Duodenal mucosa (tissue), 2 donors: ENCODE results near the gene NOTO.
"Not testable (repeated sequence)": the region's sequence is repeated elsewhere in the genome, so short reads cannot be mapped to it uniquely, and the experiment has no call there.

ENCODE experiments used
- H3K27ac ChIP-seq: one replicate; pipeline ENCODE4 v1.7.0; 2013; ENCODE audit warnings: low read depth, low read length
- H3K27me3 ChIP-seq, 2 donors: one replicate each; pipeline ENCODE4 v1.7.0; 2013; ENCODE audit warnings: low read length in 2 of 2, control low read depth in 1 of 2; ENCODE audit not compliant: insufficient read depth in 2 of 2, control insufficient read depth in 1 of 2
- H3K36me3 ChIP-seq, 2 donors: one replicate each; pipeline ENCODE4 v1.7.0; 2013; ENCODE audit warnings: low read length in 2 of 2, control low read depth in 1 of 2; ENCODE audit not compliant: insufficient read depth in 2 of 2, control insufficient read depth in 1 of 2
- H3K4me1 ChIP-seq, 2 donors: one replicate each; pipeline ENCODE4 v1.7.0; 2013; ENCODE audit warnings: low read length in 2 of 2, control low read depth in 1 of 2; ENCODE audit not compliant: insufficient read depth in 2 of 2, control insufficient read depth in 1 of 2
- H3K4me3 ChIP-seq, 2 donors: one replicate each; pipeline ENCODE4 v1.7.0; 2013; ENCODE audit warnings: low read length in 2 of 2, low read depth in 1 of 2
- H3K9ac ChIP-seq, 2 donors: one replicate each; pipeline ENCODE4 v1.7.0; 2013; ENCODE audit warnings: low read length in 2 of 2, low read depth in 1 of 2
- H3K9me3 ChIP-seq, 2 donors: one replicate each; pipeline ENCODE4 v1.7.0; 2013; ENCODE audit warnings: low read length in 2 of 2, control low read depth in 1 of 2; ENCODE audit not compliant: control insufficient read depth in 1 of 2

NOTO gene

GRCh38 chr2:73197579-73197978 lies 4.8 kb upstream of the NOTO start:
- Histone ChIP-seq H3K4me3 (no peak overlapping the region), H3K4me1 (peaks cover 0 to 5% of the 10 kb centered on the region in 2 donors), H3K9me3 (no peaks in the 10 kb centered on the region), H3K27ac (no peak overlapping the region), H3K9ac (no peak overlapping the region), H3K36me3 (no peaks in the 10 kb centered on the region), H3K27me3 (peaks cover 23 to 27% of the 10 kb centered on the region in 2 donors)

GRCh38 chr2:73200281-73200680 lies 2.1 kb upstream of the NOTO start:
- H3K27me3 ChIP-seq = peaks cover 40 to 44% of the 10 kb centered on the region in 2 donors
- H3K4me3 ChIP-seq, H3K36me3 ChIP-seq, H3K9ac ChIP-seq, H3K9me3 ChIP-seq, H3K4me1 ChIP-seq, H3K27ac ChIP-seq: not testable (repeated sequence)

- no peaks in the 10 kb centered on the region for H3K36me3 ChIP-seq
- no peaks in the 10 kb centered on the region for H3K9me3 ChIP-seq
- peak overlapping the region in 1 of 2 donors; percentile 40 for H3K4me3 ChIP-seq
- peaks cover 34 to 40% of the 10 kb centered on the region in 2 donors for H3K27me3 ChIP-seq
- H3K27ac ChIP-seq = no peak overlapping the region
- H3K9ac ChIP-seq = no peak overlapping the region
- peaks cover 0 to 9% of the 10 kb centered on the region in 2 donors for H3K4me1 ChIP-seq
These were observed 794 bp downstream of the NOTO start for GRCh38 chr2:73203055-73203681.

- Histone ChIP-seq H3K27me3 (peaks cover 31 to 37% of the 10 kb centered on the region in 2 donors), H3K27ac (no peak overlapping the region), H3K4me1 (peaks cover 0 to 9% of the 10 kb centered on the region in 2 donors), H3K9ac (no peak overlapping the region), H3K36me3 (no peaks in the 10 kb centered on the region), H3K4me3 (no peak overlapping the region), H3K9me3 (no peaks in the 10 kb centered on the region)
These were observed 3.2 kb downstream of the NOTO start for GRCh38 chr2:73205611-73206010.

- H3K9ac ChIP-seq = no peak overlapping the region
- no peaks in the 10 kb centered on the region for H3K36me3 ChIP-seq
- no peaks in the 10 kb centered on the region for H3K9me3 ChIP-seq
- H3K4me3 ChIP-seq = no peak overlapping the region
- no peak overlapping the region for H3K27ac ChIP-seq
- peaks cover 2 to 7% of the 10 kb centered on the region in 2 donors for H3K4me1 ChIP-seq
- peaks cover 11 to 15% of the 10 kb centered on the region in 2 donors for H3K27me3 ChIP-seq
These were observed 5.9 kb downstream of the NOTO start for GRCh38 chr2:73208258-73208657.

DNA sequence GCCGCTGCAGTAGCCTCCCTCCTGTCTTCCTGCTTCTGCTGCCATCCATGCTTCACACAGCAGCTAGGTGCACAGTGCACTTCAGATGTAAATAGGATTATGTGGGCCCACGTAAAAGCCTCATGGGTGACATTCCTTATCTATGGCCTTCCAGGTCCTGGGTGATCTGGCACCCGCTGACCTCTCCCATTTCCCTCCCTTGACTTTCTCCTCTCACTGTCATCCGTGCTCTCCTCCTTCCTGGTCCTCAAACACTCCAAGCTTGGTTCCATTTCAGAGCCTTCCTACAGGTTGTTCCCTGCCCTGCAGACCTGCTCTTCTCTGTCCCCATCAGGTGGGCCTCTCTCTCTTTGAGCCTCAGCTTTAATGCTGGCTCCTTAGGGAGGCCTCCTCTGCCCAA lies 7.6 kb downstream of the NOTO start:
- H3K4me1 ChIP-seq = peaks cover 7 to 12% of the 10 kb centered on the region in 2 donors

DNA sequence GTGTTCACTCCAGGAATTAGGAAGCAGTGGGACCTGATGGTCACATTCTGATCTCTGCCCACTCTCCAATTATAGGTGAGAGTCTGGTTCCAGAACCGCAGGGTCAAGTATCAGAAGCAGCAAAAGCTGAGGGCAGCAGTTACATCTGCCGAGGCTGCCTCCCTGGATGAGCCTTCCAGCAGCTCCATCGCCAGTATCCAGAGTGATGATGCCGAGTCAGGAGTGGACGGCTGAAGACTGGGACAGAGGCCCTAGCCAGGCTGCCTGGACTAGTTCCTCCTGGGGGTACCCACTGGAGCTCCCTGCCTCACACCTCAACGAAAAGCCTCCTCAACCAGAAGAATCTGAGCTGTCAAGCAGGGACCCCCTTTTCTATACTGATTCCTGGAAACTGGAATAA lies 8.3 kb downstream of the NOTO start:
- Histone ChIP-seq H3K4me3 (no peak overlapping the region), H3K27ac (no peak overlapping the region), H3K27me3 (peaks cover 0 to 5% of the 10 kb centered on the region in 2 donors), H3K9me3 (no peaks in the 10 kb centered on the region), H3K36me3 (no peaks in the 10 kb centered on the region), H3K4me1 (peaks cover 12 to 16% of the 10 kb centered on the region in 2 donors), H3K9ac (no peak overlapping the region)

More for the DNA sequence above, 7.6 kb downstream of the NOTO start:
- H3K9ac ChIP-seq = no peak overlapping the region
- no peaks in the 10 kb centered on the region for H3K9me3 ChIP-seq
- no peak overlapping the region for H3K4me3 ChIP-seq
- peaks cover 0 to 5% of the 10 kb centered on the region in 2 donors for H3K27me3 ChIP-seq
- no peaks in the 10 kb centered on the region for H3K36me3 ChIP-seq
- H3K27ac ChIP-seq = no peak overlapping the region

DNA sequence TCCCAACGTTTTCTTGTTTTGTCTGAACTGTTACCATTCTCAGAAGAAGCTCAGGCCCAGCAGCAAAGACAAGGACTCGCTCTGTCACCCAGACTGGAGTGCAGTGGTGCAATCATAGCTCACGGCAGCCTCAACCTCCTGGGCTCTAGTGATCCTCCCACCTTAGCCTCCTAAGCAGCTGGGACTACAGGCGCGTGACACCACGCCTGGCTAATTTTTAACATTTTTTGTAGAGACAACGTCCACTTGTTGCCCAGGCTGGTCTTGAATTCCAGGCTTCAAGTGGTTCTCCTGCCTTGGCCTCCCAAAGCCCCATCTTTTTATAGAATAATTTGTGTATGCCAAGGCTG lies 9.7 kb downstream of the NOTO start:
- H3K27me3 ChIP-seq = peaks cover 0 to 5% of the 10 kb centered on the region in 2 donors
- peaks cover 13 to 16% of the 10 kb centered on the region in 2 donors for H3K4me1 ChIP-seq
- H3K4me3 ChIP-seq = no peak overlapping the region
- H3K9ac ChIP-seq = no peak overlapping the region
- H3K27ac ChIP-seq = no peak overlapping the region
- no peaks in the 10 kb centered on the region for H3K9me3 ChIP-seq
- H3K36me3 ChIP-seq = no peaks in the 10 kb centered on the region

DNA sequence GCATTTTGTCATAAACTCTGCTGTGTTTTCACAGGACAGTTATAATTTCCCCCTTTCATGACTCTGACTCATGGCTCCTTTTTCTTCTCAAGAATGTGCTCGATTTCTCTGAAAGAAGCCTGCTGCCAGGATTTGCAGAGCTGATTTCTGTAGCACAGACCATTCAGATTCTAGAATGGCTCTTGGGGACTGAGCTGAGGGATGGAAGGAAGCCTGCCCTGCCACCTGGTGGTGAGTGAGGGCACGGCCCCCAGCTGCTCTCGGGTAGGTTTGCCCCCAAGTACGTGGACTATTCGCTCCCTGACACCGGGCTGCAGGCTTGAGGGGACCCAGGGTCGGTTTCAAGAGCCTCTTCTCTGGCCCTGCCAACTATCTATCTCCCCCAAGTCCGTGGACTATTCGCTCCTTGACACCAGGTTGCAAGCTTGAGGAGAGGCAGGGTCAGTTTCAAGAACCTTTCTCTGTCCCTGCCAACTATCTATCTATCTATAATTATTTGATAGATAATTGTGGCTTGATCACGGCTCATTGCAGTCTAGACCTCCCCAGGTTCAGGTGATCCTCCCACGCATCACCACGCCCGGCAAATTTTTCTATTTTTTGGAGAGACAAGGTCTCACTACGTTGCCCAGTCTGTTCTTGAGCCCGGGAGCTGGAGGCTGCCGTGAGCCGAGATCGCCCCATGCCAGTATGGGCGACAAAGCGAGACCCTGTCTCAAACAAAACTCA lies 10.2 kb downstream of the NOTO start:
- Histone ChIP-seq H3K36me3 (no peaks in the 10 kb centered on the region), H3K4me1 (peaks cover 13 to 16% of the 10 kb centered on the region in 2 donors), H3K9ac (no peak overlapping the region), H3K27ac (no peak overlapping the region), H3K9me3 (no peaks in the 10 kb centered on the region), H3K27me3 (peaks cover 0 to 5% of the 10 kb centered on the region in 2 donors), H3K4me3 (no peak overlapping the region)

DNA sequence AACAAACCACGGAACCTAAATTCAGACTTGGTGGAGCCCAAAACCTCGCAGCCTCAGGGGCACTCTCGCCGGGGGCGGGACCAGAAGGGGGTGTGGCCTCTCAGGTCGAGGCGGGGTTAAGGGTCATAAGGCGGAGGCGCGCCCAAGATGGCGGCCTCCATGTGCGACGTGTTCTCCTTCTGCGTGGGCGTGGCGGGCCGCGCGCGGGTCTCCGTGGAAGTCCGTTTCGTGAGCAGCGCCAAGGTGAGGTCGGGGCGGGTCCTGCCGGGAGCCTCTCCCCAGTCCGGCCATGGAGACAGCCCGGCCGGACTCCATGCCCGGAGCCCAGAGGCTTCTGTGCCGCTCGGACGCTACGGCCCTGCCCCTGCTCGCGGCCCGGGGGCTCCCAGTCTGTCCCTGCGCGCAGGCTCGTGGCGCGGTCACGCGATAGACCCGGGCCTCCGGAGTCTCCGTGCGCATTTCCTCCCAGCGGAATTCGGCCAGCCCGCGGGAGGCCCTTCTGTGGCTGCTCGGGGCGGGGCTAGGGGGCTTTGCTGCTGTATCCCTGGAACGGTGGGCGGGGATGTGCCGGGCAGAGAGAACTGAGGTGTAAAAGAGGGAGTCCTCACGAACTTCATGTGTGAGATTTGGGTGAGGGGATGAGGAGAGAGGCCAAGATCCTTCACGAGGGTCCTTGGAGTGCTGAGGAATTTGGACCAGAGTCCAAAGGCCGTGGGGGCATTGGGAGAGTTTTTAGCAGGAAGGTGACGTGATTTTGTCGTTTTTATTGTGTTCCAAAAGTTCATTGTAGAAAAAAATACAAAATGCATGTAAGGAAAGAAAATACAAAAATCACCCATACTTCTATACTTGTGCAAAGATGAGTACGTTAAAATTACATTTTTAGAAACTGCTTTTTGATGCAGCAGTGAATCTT lies 12.0 kb downstream of the NOTO start, which contains the start of gene SMYD5:
Gene SMYD5 (plus strand): TSS at position 126 of the 916 bp plus-strand sequence. CDS start 22 bp downstream, at position 148.
- H3K27me3 ChIP-seq = peaks cover 0 to 5% of the 10 kb centered on the region in 2 donors
- H3K36me3 ChIP-seq = peaks cover 0 to 6% of the 10 kb centered on the region in 2 donors
- H3K27ac ChIP-seq = no peak within 1 kb of the TSS
- peak within 1 kb of the TSS; percentile 55 to 61 for H3K9ac ChIP-seq
- peaks cover 13 to 16% of the 10 kb centered on the region in 2 donors for H3K4me1 ChIP-seq
- peak within 1 kb of the TSS; percentile 80 to 85 for H3K4me3 ChIP-seq
- no peaks in the 10 kb centered on the region for H3K9me3 ChIP-seq
